ENCODE data around the gene ZBTB48. TPM values are rescaled to one million over a fixed set of nuclear protein-coding genes. Genes with fewer than 3 reads are reported as not detected.

The ZBTB48 gene
- total RNA-seq, 2 donors from 2014 or later = 28.2 to 31.0 TPM

GRCh38 chr1:6570987-6571386 is 8.8 kb upstream of the ZBTB48 start:
- no peaks in the 10 kb centered on the region for H3K36me3 Mint-ChIP-seq (ENCODE audit: low read depth)
- Histone ChIP-seq H3K9ac (ENCODE audit: extremely low read depth, low read length, poor library complexity, severe bottlenecking) (no peak overlapping the region), H3K27me3 (ENCODE audit: control insufficient read depth, insufficient read depth, low read length, poor library complexity, severe bottlenecking) (peaks cover 31% of the 10 kb centered on the region), H3K4me3 (ENCODE audit: low read length) (no peak overlapping the region), H3K9me3 (ENCODE audit: control insufficient read depth, low read length) (no peaks in the 10 kb centered on the region), H3K27ac (ENCODE audit: low read depth, low read length) (no peak overlapping the region), H3K36me3 (ENCODE audit: control insufficient read depth, insufficient read depth, low read length) (no peaks in the 10 kb centered on the region), H3K4me1 (ENCODE audit: control insufficient read depth, insufficient read depth, low read length) (no peaks in the 10 kb centered on the region)
- no peak overlapping the region for H3K27ac Mint-ChIP-seq
- no peaks in the 10 kb centered on the region for H3K4me1 Mint-ChIP-seq
- no peak for DNase-seq
- no peak overlapping the region for H3K4me3 Mint-ChIP-seq
- 69 to 84% methylated on average over 2 to 5 of the region's 5 CpGs for WGBS, 2 experiments (ENCODE audit: insufficient coverage in 1 of 2, insufficient read length in 1 of 2)
- peaks cover 47% of the 10 kb centered on the region for H3K27me3 Mint-ChIP-seq (ENCODE audit: insufficient read depth)
- H3K9me3 Mint-ChIP-seq = no peaks in the 10 kb centered on the region
- no peak for TF ChIP-seq CTCF (conservative IDR thresholded peaks at IDR 0.05)

GRCh38 chr1:6572653-6573383 is 7.0 kb upstream of the ZBTB48 start:
- 83 to 88% methylated on average over 6 to 12 of the region's 12 CpGs for WGBS, 2 experiments (ENCODE audit: insufficient coverage in 1 of 2, insufficient read length in 1 of 2)
- Mint-ChIP-seq H3K36me3 (ENCODE audit: low read depth) (no peaks in the 10 kb centered on the region), H3K27me3 (ENCODE audit: insufficient read depth) (peaks cover 47% of the 10 kb centered on the region), H3K4me1 (no peaks in the 10 kb centered on the region), H3K4me3 (no peak overlapping the region), H3K27ac (no peak overlapping the region), H3K9me3 (no peaks in the 10 kb centered on the region)
- no peak overlapping the region for H3K4me3 ChIP-seq (ENCODE audit: low read length)
- H3K27ac ChIP-seq (ENCODE audit: low read depth, low read length) = no peak overlapping the region
- no peak overlapping the region for H3K9ac ChIP-seq (ENCODE audit: extremely low read depth, low read length, poor library complexity, severe bottlenecking)
- no peaks in the 10 kb centered on the region for H3K4me1 ChIP-seq (ENCODE audit: control insufficient read depth, insufficient read depth, low read length)
- no peak for TF ChIP-seq CTCF (conservative IDR thresholded peaks at IDR 0.05)
- H3K9me3 ChIP-seq (ENCODE audit: control insufficient read depth, low read length) = no peaks in the 10 kb centered on the region
- H3K36me3 ChIP-seq (ENCODE audit: control insufficient read depth, insufficient read depth, low read length) = no peaks in the 10 kb centered on the region
- peaks cover 27% of the 10 kb centered on the region for H3K27me3 ChIP-seq (ENCODE audit: control insufficient read depth, insufficient read depth, low read length, poor library complexity, severe bottlenecking)
- no peak for DNase-seq

GRCh38 chr1:6574025-6574620 is 5.7 kb upstream of the ZBTB48 start:
- H3K36me3 ChIP-seq (ENCODE audit: control insufficient read depth, insufficient read depth, low read length) = no peaks in the 10 kb centered on the region
- DNase-seq = no peak
- no peak overlapping the region for H3K9ac ChIP-seq (ENCODE audit: extremely low read depth, low read length, poor library complexity, severe bottlenecking)
- no peak overlapping the region for H3K27ac ChIP-seq (ENCODE audit: low read depth, low read length)
- Mint-ChIP-seq H3K36me3 (ENCODE audit: low read depth) (no peaks in the 10 kb centered on the region), H3K9me3 (no peaks in the 10 kb centered on the region), H3K27ac (no peak overlapping the region), H3K4me1 (peaks cover 4% of the 10 kb centered on the region), H3K27me3 (ENCODE audit: insufficient read depth) (peaks cover 39% of the 10 kb centered on the region), H3K4me3 (no peak overlapping the region)
- no peak for TF ChIP-seq CTCF (conservative IDR thresholded peaks at IDR 0.05)
- 83 to 85% methylated on average over 5 to 8 of the region's 8 CpGs for WGBS, 2 experiments (ENCODE audit: insufficient coverage in 1 of 2, insufficient read length in 1 of 2)
- H3K4me3 ChIP-seq (ENCODE audit: low read length) = no peak overlapping the region
- H3K4me1 ChIP-seq (ENCODE audit: control insufficient read depth, insufficient read depth, low read length) = peaks cover 4% of the 10 kb centered on the region
- H3K27me3 ChIP-seq (ENCODE audit: control insufficient read depth, insufficient read depth, low read length, poor library complexity, severe bottlenecking) = peaks cover 27% of the 10 kb centered on the region
- no peaks in the 10 kb centered on the region for H3K9me3 ChIP-seq (ENCODE audit: control insufficient read depth, low read length)

All from endodermal cell (in vitro differentiated cells).